Endothelial cell of umbilical vein (primary cell): ENCODE results near the gene NCOA5. TPM values are rescaled to one million over a fixed set of nuclear protein-coding genes. Genes with fewer than 3 reads are reported as not detected.

ENCODE experiments used
- BruUV-seq: library from RNA; stranded (reverse); fragments of 400-500 nt; replicated peaks from 2 replicates; lab custom pipeline; 2021; lab: Mats Ljungman, UMichigan
- CTCF ChIA-PET: fragments of 300-600, 350-600 bp; sonication (Branson Sonifier 250); formaldehyde crosslinking; loops from one replicate; lab custom pipeline; 2021; ENCODE audit warnings: antibody characterized with exemption, inconsistent platforms; lab: Charles Lee
- POLR2A ChIA-PET: fragments of 300-600, 350-600 bp; sonication (Branson Sonifier 250); formaldehyde crosslinking; loops from one replicate; lab custom pipeline; 2021; ENCODE audit warnings: antibody characterized with exemption, inconsistent platforms; lab: Charles Lee
- DNase-seq: peaks from one replicate; pipeline ENCODE4 v3.0.0-alpha.2; 2011; ENCODE audit warnings: low read depth, low spot score
- FAIRE-seq: peaks from 2 replicates; lab custom pipeline; 2011; peaks lifted over from hg19 to GRCh38; lab: Jason Lieb, UNC
- H2AFZ ChIP-seq: 2 replicates; pipeline ENCODE4 v1.6.0; 2012; ENCODE audit warnings: low read depth, low read length, control low read depth, inconsistent platforms
- H3K27ac ChIP-seq: 2 replicates; pipeline ENCODE4 v1.5.1; 2011; ENCODE audit warnings: low read depth, mild to moderate bottlenecking, control low read depth, low read length, moderate library complexity; ENCODE audit not compliant: insufficient read depth
- H3K27me3 ChIP-seq, 2 experiments: 2 replicates each; pipeline versions ENCODE4 v1.6.0 to v1.6.1; 2011; ENCODE audit warnings: low read length in 2 of 2, mixed read lengths in 1 of 2; ENCODE audit not compliant: control insufficient read depth in 2 of 2, insufficient read depth in 2 of 2
- H3K36me3 ChIP-seq, 2 experiments: 2 replicates in 1 of 2; 3 replicates in 1 of 2; pipeline ENCODE4 v1.5.1; 2011; ENCODE audit warnings: low read length in 2 of 2, mild to moderate bottlenecking in 1 of 2, moderate library complexity in 1 of 2; ENCODE audit not compliant: control insufficient read depth in 2 of 2, insufficient read depth in 2 of 2; ENCODE audit errors: extremely low read depth in 1 of 2
- H3K4me1 ChIP-seq: 3 replicates; pipeline ENCODE4 v1.5.1; 2011; ENCODE audit warnings: mild to moderate bottlenecking, low read length; ENCODE audit not compliant: control insufficient read depth, insufficient read depth; ENCODE audit errors: extremely low read depth
- H3K4me2 ChIP-seq: 2 replicates; pipeline ENCODE4 v1.6.1; 2011; ENCODE audit warnings: low read length, control low read depth, mixed read lengths; ENCODE audit not compliant: insufficient read depth
- H3K4me3 ChIP-seq, 3 experiments: fragments of 200-600 bp in 1 of 3; sonication (generic), shearing (Covaris generic) in 1 of 3; replicated peaks in 1 of 3; 2 replicates each; pipeline ENCODE4 v1.5.1; 2011 to 2016; ENCODE audit warnings: control low read depth in 3 of 3, low read length in 3 of 3, mild to moderate bottlenecking in 2 of 3, inconsistent platforms in 1 of 3, low read depth in 1 of 3, moderate library complexity in 1 of 3; ENCODE audit not compliant: insufficient read depth in 1 of 3
- H3K79me2 ChIP-seq: 2 replicates; pipeline ENCODE4 v1.6.0; 2012; ENCODE audit warnings: low read length, inconsistent platforms; ENCODE audit not compliant: control insufficient read depth, insufficient read depth
- H3K9ac ChIP-seq: replicated peaks from 2 replicates; pipeline ENCODE3; 2011; ENCODE audit warnings: low read length, control low read depth; ENCODE audit not compliant: insufficient read depth; ENCODE audit errors: extremely low read depth
- H3K9me1 ChIP-seq: replicated peaks from 3 replicates; pipeline ENCODE4 v1.6.0; 2011; ENCODE audit warnings: mild to moderate bottlenecking, low read length; ENCODE audit not compliant: control insufficient read depth, insufficient read depth; ENCODE audit errors: extremely low read depth
- H3K9me3 ChIP-seq: replicated peaks from 2 replicates; pipeline ENCODE4 v1.5.1; 2012; ENCODE audit warnings: low read length, inconsistent platforms; ENCODE audit not compliant: control insufficient read depth, insufficient read depth
- H4K20me1 ChIP-seq: replicated peaks from 2 replicates; pipeline ENCODE3; 2011; ENCODE audit warnings: mild to moderate bottlenecking, low read length; ENCODE audit not compliant: control insufficient read depth, insufficient read depth; ENCODE audit errors: extremely low read depth
- CTCF ChIP-seq, 2 donors: IDR thresholded peaks; 1 replicate in 1 of 2; 2 replicates in 1 of 2; pipeline ENCODE4 v1.5.1; 2011; ENCODE audit warnings: low read length in 2 of 2, mild to moderate bottlenecking in 2 of 2, moderate library complexity in 2 of 2, control low read depth in 1 of 2, inconsistent platforms in 1 of 2, low read depth in 1 of 2; ENCODE audit not compliant: insufficient read depth in 1 of 2; ENCODE audit errors: extremely low read depth in 1 of 2
- EZH2 ChIP-seq: IDR thresholded peaks from 2 replicates; pipeline ENCODE4 v1.6.1; 2012; ENCODE audit warnings: borderline replicate concordance, low read depth, mild to moderate bottlenecking, moderate library complexity, low read length, inconsistent platforms; ENCODE audit not compliant: severe bottlenecking
- FOS ChIP-seq: IDR thresholded peaks from 2 replicates; pipeline ENCODE4 v1.6.1; 2011; ENCODE audit warnings: mild to moderate bottlenecking, low read length, moderate library complexity, borderline replicate concordance; ENCODE audit not compliant: insufficient read depth
- GATA2 ChIP-seq: IDR thresholded peaks from 2 replicates; pipeline ENCODE4 v1.7.0; 2011; ENCODE audit warnings: low read depth, mild to moderate bottlenecking, moderate library complexity, mixed read lengths, low read length; ENCODE audit not compliant: insufficient read length, insufficient read depth
- JUN ChIP-seq: IDR thresholded peaks from 2 replicates; pipeline ENCODE4 v1.6.1; 2011; ENCODE audit warnings: borderline replicate concordance, low read depth; ENCODE audit not compliant: insufficient read length, insufficient read depth
- MAX ChIP-seq: IDR thresholded peaks from 2 replicates; pipeline ENCODE4 v1.6.1; 2011; ENCODE audit not compliant: insufficient read depth, insufficient read length
- MYC ChIP-seq: IDR thresholded peaks from one replicate; pipeline ENCODE4 v1.6.1; 2011; ENCODE audit warnings: mild to moderate bottlenecking, low read depth, low read length
- POLR2A ChIP-seq: IDR thresholded peaks from 2 replicates; pipeline ENCODE4 v1.6.1; 2012; ENCODE audit warnings: low read depth, mild to moderate bottlenecking, control low read depth, low read length
- POLR2AphosphoS5 ChIP-seq: IDR thresholded peaks from 2 replicates; pipeline ENCODE4 v1.6.1; 2012; ENCODE audit warnings: low read depth, mild to moderate bottlenecking, control low read depth, low read length, moderate library complexity; ENCODE audit not compliant: insufficient read depth
- dilution Hi-C: fragments of 300-500 bp; cut with MboI; formaldehyde crosslinking; loops from one replicate; pipeline ENCODE4 v1.15.0; 2019; ENCODE audit warnings: low sequenced_read_pairs; ENCODE audit not compliant: extremely low pct_ligation_motif_present
- intact Hi-C: fragments of 100-400 bp; cut with micrococcal nuclease; formaldehyde crosslinking; loops from one replicate; pipeline ENCODE4 v1.10.0; 2022
- polyA plus RNA-seq, 4 experiments: library from polyadenylated mRNA; depleted of rRNA in 3 of 4; stranded (reverse) in 3 of 4; unstranded in 1 of 4; fragments of >200 nt; gene quantifications; 2 replicates each; pipeline versions ENCODE4 v1.2.1 to v1.2.3, GENCODE V29; 2011 to 2012; ENCODE audit warnings: missing spikeins in 1 of 4
- total RNA-seq: library from RNA; stranded (reverse); gene quantifications from 2 replicates; pipeline ENCODE4 v1.2.3, GENCODE V29; 2021

The NCOA5 gene
- total and polyA plus RNA-seq, 2 donors (not counting 3 experiments of a cell fraction or from before 2014, with no cell fraction given) = 32.0 to 39.5 TPM

- DNase-seq (no peak), FAIRE-seq (no peak)
- ChIA-PET CTCF (interaction anchor here (0.9 to 6.2 kb wide), 6 partner anchors 13 to 219 kb away, joined by 3 to 77 read pairs (median 6); no protein-coding TSS in a partner anchor), POLR2A (no interaction called here)
- no peak overlapping the region for H3K4me2 ChIP-seq
- H3K79me2 ChIP-seq = no peaks in the 10 kb centered on the region
- H2AFZ ChIP-seq = no peak overlapping the region
- H3K9me3 ChIP-seq = no peaks in the 10 kb centered on the region
- no peak overlapping the region for H3K9ac ChIP-seq
- peaks cover 0 to 13% of the 10 kb centered on the region in 2 experiments for H3K36me3 ChIP-seq
- peaks cover 6 to 9% of the 10 kb centered on the region in 2 experiments for H3K27me3 ChIP-seq
- dilution Hi-C loops = no loop called here
- no TSS peak for BruUV-seq
- H3K4me1 ChIP-seq = peaks cover 3% of the 10 kb centered on the region
- intact Hi-C loops = no loop called here
- no peak overlapping the region for H3K4me3 ChIP-seq
- H3K9me1 ChIP-seq = no peaks in the 10 kb centered on the region
- TF ChIP-seq MYC = no peak
- no peak for TF ChIP-seq JUN
- no peak for TF ChIP-seq GATA2
- no peak for TF ChIP-seq POLR2AphosphoS5
- no peak for TF ChIP-seq FOS
- H4K20me1 ChIP-seq = no peaks in the 10 kb centered on the region
- no peak overlapping the region for H3K27ac ChIP-seq
These were observed 37.7 kb upstream of the NCOA5 start for GRCh38 chr20:46127396-46128010.

- no peak for FAIRE-seq
- no peak overlapping the region for H2AFZ ChIP-seq
These were observed 36.8 kb upstream of the NCOA5 start for GRCh38 chr20:46126440-46127056.

More at GRCh38 chr20:46126440-46127056, 36.8 kb upstream of the NCOA5 start:
- no peak for DNase-seq
- ChIA-PET POLR2A (no interaction called here), CTCF (no interaction called here)
- intact Hi-C loops (no loop called here), dilution Hi-C loops (no loop called here)
- H3K4me2 ChIP-seq = no peak overlapping the region
- H3K36me3 ChIP-seq = peaks cover 0 to 15% of the 10 kb centered on the region in 2 experiments
- TF ChIP-seq MAX (no peak), JUN (no peak), POLR2A (no peak), POLR2AphosphoS5 (no peak), CTCF (IDR thresholded peaks at IDR 0.05; ENCODE audit: extremely low read depth in 1 of 2, insufficient read depth in 1 of 2, low read depth in 1 of 2, low read length in 2 of 2) (no peak), FOS (no peak), EZH2 (no peak), MYC (no peak), GATA2 (no peak)
- no peaks in the 10 kb centered on the region for H3K9me1 ChIP-seq
- no peaks in the 10 kb centered on the region for H4K20me1 ChIP-seq
- H3K9ac ChIP-seq = no peak overlapping the region
- H3K79me2 ChIP-seq = no peaks in the 10 kb centered on the region
- no peaks in the 10 kb centered on the region for H3K9me3 ChIP-seq
- no peak overlapping the region for H3K4me3 ChIP-seq
- H3K27me3 ChIP-seq = peaks cover 6 to 9% of the 10 kb centered on the region in 2 experiments
- no TSS peak for BruUV-seq
- peaks cover 13% of the 10 kb centered on the region for H3K4me1 ChIP-seq
- H3K27ac ChIP-seq = no peak overlapping the region
